Measurements from ENCODE around the gene CDHR3.

The CDHR3 gene

GRCh38 chr7:106061301-106061979, 98.4 kb downstream of the CDHR3 start:
- H3K9me3 ChIP-seq (ENCODE audit: control insufficient read depth, low read length) = no peaks in the 10 kb centered on the region
- no peaks in the 10 kb centered on the region for H3K27me3 ChIP-seq (ENCODE audit: control insufficient read depth, insufficient read depth, low read length)
- H3K4me2 ChIP-seq (ENCODE audit: low read length) = no peak overlapping the region
- H3K36me3 ChIP-seq (ENCODE audit: control insufficient read depth, insufficient read depth, low read length) = no peaks in the 10 kb centered on the region
- TF ChIP-seq, protein P1, sequence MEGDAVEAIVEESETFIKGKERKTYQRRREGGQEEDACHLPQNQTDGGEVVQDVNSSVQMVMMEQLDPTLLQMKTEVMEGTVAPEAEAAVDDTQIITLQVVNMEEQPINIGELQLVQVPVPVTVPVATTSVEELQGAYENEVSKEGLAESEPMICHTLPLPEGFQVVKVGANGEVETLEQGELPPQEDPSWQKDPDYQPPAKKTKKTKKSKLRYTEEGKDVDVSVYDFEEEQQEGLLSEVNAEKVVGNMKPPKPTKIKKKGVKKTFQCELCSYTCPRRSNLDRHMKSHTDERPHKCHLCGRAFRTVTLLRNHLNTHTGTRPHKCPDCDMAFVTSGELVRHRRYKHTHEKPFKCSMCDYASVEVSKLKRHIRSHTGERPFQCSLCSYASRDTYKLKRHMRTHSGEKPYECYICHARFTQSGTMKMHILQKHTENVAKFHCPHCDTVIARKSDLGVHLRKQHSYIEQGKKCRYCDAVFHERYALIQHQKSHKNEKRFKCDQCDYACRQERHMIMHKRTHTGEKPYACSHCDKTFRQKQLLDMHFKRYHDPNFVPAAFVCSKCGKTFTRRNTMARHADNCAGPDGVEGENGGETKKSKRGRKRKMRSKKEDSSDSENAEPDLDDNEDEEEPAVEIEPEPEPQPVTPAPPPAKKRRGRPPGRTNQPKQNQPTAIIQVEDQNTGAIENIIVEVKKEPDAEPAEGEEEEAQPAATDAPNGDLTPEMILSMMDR (IDR thresholded peaks at IDR 0.05) = no peak
- H3K4me3 ChIP-seq (ENCODE audit: low read depth, low read length) = no peak overlapping the region
- no peaks in the 10 kb centered on the region for H3K79me2 ChIP-seq
- H2AFZ ChIP-seq = no peak overlapping the region
- H3K4me1 ChIP-seq = peaks cover 37% of the 10 kb centered on the region
- H3K27ac ChIP-seq = no peak overlapping the region
- H3K9ac ChIP-seq = no peak overlapping the region

- no peak overlapping the region for H3K27ac ChIP-seq
Observed at GRCh38 chr7:106062006-106062405, 98.9 kb downstream of the CDHR3 start.

GRCh38 chr7:106062521-106062931, 99.5 kb downstream of the CDHR3 start:
- Histone ChIP-seq H3K4me2 (ENCODE audit: low read length) (no peak overlapping the region), H3K4me1 (peaks cover 34% of the 10 kb centered on the region), H3K9ac (no peak overlapping the region), H3K36me3 (ENCODE audit: control insufficient read depth, insufficient read depth, low read length) (no peaks in the 10 kb centered on the region), H3K9me3 (ENCODE audit: control insufficient read depth, low read length) (no peaks in the 10 kb centered on the region), H3K27me3 (ENCODE audit: control insufficient read depth, insufficient read depth, low read length) (no peaks in the 10 kb centered on the region), H3K27ac (no peak overlapping the region), H3K4me3 (ENCODE audit: low read depth, low read length) (no peak overlapping the region), H2AFZ (no peak overlapping the region), H3K79me2 (no peaks in the 10 kb centered on the region)
- TF ChIP-seq, protein P1 (IDR thresholded peaks at IDR 0.05) = no peak

More at GRCh38 chr7:106062006-106062405, 98.9 kb downstream of the CDHR3 start:
- H3K4me2 ChIP-seq (ENCODE audit: low read length) = no peak overlapping the region
- no peaks in the 10 kb centered on the region for H3K36me3 ChIP-seq (ENCODE audit: control insufficient read depth, insufficient read depth, low read length)
- H3K79me2 ChIP-seq = no peaks in the 10 kb centered on the region
- no peak overlapping the region for H2AFZ ChIP-seq
- H3K9ac ChIP-seq = no peak overlapping the region
- TF ChIP-seq, protein P1 (IDR thresholded peaks at IDR 0.05) = no peak
- H3K4me1 ChIP-seq = peaks cover 37% of the 10 kb centered on the region
- H3K9me3 ChIP-seq (ENCODE audit: control insufficient read depth, low read length) = no peaks in the 10 kb centered on the region
- H3K4me3 ChIP-seq (ENCODE audit: low read depth, low read length) = no peak overlapping the region
- H3K27me3 ChIP-seq (ENCODE audit: control insufficient read depth, insufficient read depth, low read length) = no peaks in the 10 kb centered on the region

- H3K27me3 ChIP-seq (ENCODE audit: control insufficient read depth, insufficient read depth, low read length) = no peaks in the 10 kb centered on the region
- peaks cover 30% of the 10 kb centered on the region for H3K4me1 ChIP-seq
- no peak overlapping the region for H3K9ac ChIP-seq
- no peak overlapping the region for H3K4me2 ChIP-seq (ENCODE audit: low read length)
- H3K27ac ChIP-seq = no peak overlapping the region
- TF ChIP-seq, protein P1 (IDR thresholded peaks at IDR 0.05) = no peak
- no peak overlapping the region for H3K4me3 ChIP-seq (ENCODE audit: low read depth, low read length)
- H2AFZ ChIP-seq = no peak overlapping the region
- no peaks in the 10 kb centered on the region for H3K79me2 ChIP-seq
- no peaks in the 10 kb centered on the region for H3K9me3 ChIP-seq (ENCODE audit: control insufficient read depth, low read length)
- H3K36me3 ChIP-seq (ENCODE audit: control insufficient read depth, insufficient read depth, low read length) = no peaks in the 10 kb centered on the region
Observed at GRCh38 chr7:106063024-106063423, 100.0 kb downstream of the CDHR3 start.

GRCh38 chr7:106063692-106064091, 100.6 kb downstream of the CDHR3 start:
- TF ChIP-seq, protein P1 (IDR thresholded peaks at IDR 0.05) = no peak
- H3K4me2 ChIP-seq (ENCODE audit: low read length) = no peak overlapping the region
- H3K79me2 ChIP-seq = no peaks in the 10 kb centered on the region
- no peaks in the 10 kb centered on the region for H3K36me3 ChIP-seq (ENCODE audit: control insufficient read depth, insufficient read depth, low read length)
- H3K27ac ChIP-seq = no peak overlapping the region
- H3K9ac ChIP-seq = no peak overlapping the region
- no peak overlapping the region for H3K4me3 ChIP-seq (ENCODE audit: low read depth, low read length)
- no peaks in the 10 kb centered on the region for H3K27me3 ChIP-seq (ENCODE audit: control insufficient read depth, insufficient read depth, low read length)
- peaks cover 27% of the 10 kb centered on the region for H3K4me1 ChIP-seq
- no peak overlapping the region for H2AFZ ChIP-seq
- H3K9me3 ChIP-seq (ENCODE audit: control insufficient read depth, low read length) = no peaks in the 10 kb centered on the region

All from parathyroid adenoma (tissue), 2 donors.